Measurements from ENCODE around the gene WDR64.

The WDR64 gene

GRCh38 chr1:241606544-241606943 is 45.5 kb upstream of the WDR64 start:
- Histone ChIP-seq H3K9me3 (ENCODE audit: insufficient read depth, low read length, severe bottlenecking) (no peaks in the 10 kb centered on the region), H3K9ac (ENCODE audit: low read depth, low read length) (no peak overlapping the region), H3K27ac (ENCODE audit: low read length) (no peak overlapping the region), H3K4me1 (ENCODE audit: insufficient read depth, low read length) (no peaks in the 10 kb centered on the region), H3K4me2 (ENCODE audit: insufficient read depth, low read length) (no peak overlapping the region), H3K4me3 (ENCODE audit: low read depth in 1 of 2, low read length in 2 of 2) (no peak overlapping the region), H2AFZ (ENCODE audit: low read depth, low read length) (no peak overlapping the region), H3K79me2 (ENCODE audit: insufficient read depth, low read length) (no peaks in the 10 kb centered on the region), H3K27me3 (ENCODE audit: insufficient read depth, low read length, poor library complexity) (no peaks in the 10 kb centered on the region), H3K36me3 (ENCODE audit: insufficient read depth, low read length) (no peaks in the 10 kb centered on the region; the same call in 1 of the 2 replicates), H4K20me1 (ENCODE audit: insufficient read depth, low read length) (no peaks in the 10 kb centered on the region)
- TF ChIP-seq EZH2 (IDR thresholded peaks at IDR 0.05; ENCODE audit: borderline replicate concordance, low read depth, low read length, severe bottlenecking) = no peak
- no peak for TF ChIP-seq CTCF (IDR thresholded peaks at IDR 0.05; ENCODE audit: borderline replicate concordance, extremely low read depth, low read length, poor library complexity, severe bottlenecking)
- DNase-seq (no peak), ATAC-seq (ENCODE audit: insufficient read depth, low read depth) (no peak)

GRCh38 chr1:241607497-241607896 is 44.6 kb upstream of the WDR64 start:
- DNase-seq (no peak), ATAC-seq (ENCODE audit: insufficient read depth, low read depth) (no peak)
- H3K27ac ChIP-seq (ENCODE audit: low read length) = no peak overlapping the region
- H3K79me2 ChIP-seq (ENCODE audit: insufficient read depth, low read length) = no peaks in the 10 kb centered on the region
- no peaks in the 10 kb centered on the region for H4K20me1 ChIP-seq (ENCODE audit: insufficient read depth, low read length)
- H3K9me3 ChIP-seq (ENCODE audit: insufficient read depth, low read length, severe bottlenecking) = no peaks in the 10 kb centered on the region
- no peaks in the 10 kb centered on the region for H3K27me3 ChIP-seq (ENCODE audit: insufficient read depth, low read length, poor library complexity)
- H2AFZ ChIP-seq (ENCODE audit: low read depth, low read length) = no peak overlapping the region
- no peak overlapping the region for H3K9ac ChIP-seq (ENCODE audit: low read depth, low read length)
- no peaks in the 10 kb centered on the region for H3K4me1 ChIP-seq (ENCODE audit: insufficient read depth, low read length)
- H3K4me2 ChIP-seq (ENCODE audit: insufficient read depth, low read length) = no peak overlapping the region
- TF ChIP-seq CTCF (IDR thresholded peaks at IDR 0.05; ENCODE audit: borderline replicate concordance, extremely low read depth, low read length, poor library complexity, severe bottlenecking) (no peak), EZH2 (IDR thresholded peaks at IDR 0.05; ENCODE audit: borderline replicate concordance, low read depth, low read length, severe bottlenecking) (no peak)
- H3K4me3 ChIP-seq (ENCODE audit: low read depth in 1 of 2, low read length in 2 of 2) = no peak overlapping the region
- no peaks in the 10 kb centered on the region; the same call in 1 of the 2 replicates for H3K36me3 ChIP-seq (ENCODE audit: insufficient read depth, low read length)

- Histone ChIP-seq H4K20me1 (ENCODE audit: insufficient read depth, low read length) (no peaks in the 10 kb centered on the region), H3K9ac (ENCODE audit: low read depth, low read length) (no peak overlapping the region), H3K36me3 (ENCODE audit: insufficient read depth, low read length) (no peaks in the 10 kb centered on the region; the same call in 1 of the 2 replicates), H3K4me2 (ENCODE audit: insufficient read depth, low read length) (no peak overlapping the region), H3K9me3 (ENCODE audit: insufficient read depth, low read length, severe bottlenecking) (no peaks in the 10 kb centered on the region), H2AFZ (ENCODE audit: low read depth, low read length) (no peak overlapping the region), H3K79me2 (ENCODE audit: insufficient read depth, low read length) (no peaks in the 10 kb centered on the region), H3K27me3 (ENCODE audit: insufficient read depth, low read length, poor library complexity) (no peaks in the 10 kb centered on the region), H3K4me1 (ENCODE audit: insufficient read depth, low read length) (no peaks in the 10 kb centered on the region), H3K27ac (ENCODE audit: low read length) (no peak overlapping the region), H3K4me3 (ENCODE audit: low read depth in 1 of 2, low read length in 2 of 2) (no peak overlapping the region)
- no peak for TF ChIP-seq CTCF (IDR thresholded peaks at IDR 0.05; ENCODE audit: borderline replicate concordance, extremely low read depth, low read length, poor library complexity, severe bottlenecking)
- no peak for TF ChIP-seq EZH2 (IDR thresholded peaks at IDR 0.05; ENCODE audit: borderline replicate concordance, low read depth, low read length, severe bottlenecking)
- no peak for ATAC-seq (ENCODE audit: insufficient read depth, low read depth)
- no peak for DNase-seq
These were observed 43.6 kb upstream of the WDR64 start for GRCh38 chr1:241608379-241609033.
